GM12874 (cell line): Measurements from ENCODE around the gene CYP4F22.

Source experiments
- TF ChIP-seq, protein P1 (sequence below): IDR thresholded peaks from 2 replicates; pipeline ENCODE4 v1.5.1; 2011; ENCODE audit warnings: low read depth, mild to moderate bottlenecking, control low read depth, low read length, moderate library complexity; ENCODE audit not compliant: insufficient read depth

The CYP4F22 gene

DNA sequence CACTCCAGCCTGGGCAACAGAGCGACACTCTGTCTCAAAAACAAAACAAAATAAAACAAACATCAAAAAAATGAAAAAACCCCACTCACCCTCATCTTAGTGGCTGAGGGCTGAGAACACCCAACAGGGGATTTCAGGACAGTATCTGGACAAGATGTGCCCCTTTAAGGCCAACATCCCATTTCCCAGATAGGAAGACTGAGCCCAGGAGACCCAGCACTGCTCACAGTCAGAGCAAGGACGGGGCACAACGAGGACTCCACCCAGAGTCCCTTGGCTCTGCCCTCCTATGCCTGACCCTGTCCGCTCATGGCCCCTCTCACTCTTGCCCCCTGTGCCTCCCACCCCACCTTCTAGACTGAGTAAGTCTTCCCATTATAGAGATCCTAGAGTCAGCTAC lies 53.8 kb downstream of the CYP4F22 start:
- TF ChIP-seq, protein P1, sequence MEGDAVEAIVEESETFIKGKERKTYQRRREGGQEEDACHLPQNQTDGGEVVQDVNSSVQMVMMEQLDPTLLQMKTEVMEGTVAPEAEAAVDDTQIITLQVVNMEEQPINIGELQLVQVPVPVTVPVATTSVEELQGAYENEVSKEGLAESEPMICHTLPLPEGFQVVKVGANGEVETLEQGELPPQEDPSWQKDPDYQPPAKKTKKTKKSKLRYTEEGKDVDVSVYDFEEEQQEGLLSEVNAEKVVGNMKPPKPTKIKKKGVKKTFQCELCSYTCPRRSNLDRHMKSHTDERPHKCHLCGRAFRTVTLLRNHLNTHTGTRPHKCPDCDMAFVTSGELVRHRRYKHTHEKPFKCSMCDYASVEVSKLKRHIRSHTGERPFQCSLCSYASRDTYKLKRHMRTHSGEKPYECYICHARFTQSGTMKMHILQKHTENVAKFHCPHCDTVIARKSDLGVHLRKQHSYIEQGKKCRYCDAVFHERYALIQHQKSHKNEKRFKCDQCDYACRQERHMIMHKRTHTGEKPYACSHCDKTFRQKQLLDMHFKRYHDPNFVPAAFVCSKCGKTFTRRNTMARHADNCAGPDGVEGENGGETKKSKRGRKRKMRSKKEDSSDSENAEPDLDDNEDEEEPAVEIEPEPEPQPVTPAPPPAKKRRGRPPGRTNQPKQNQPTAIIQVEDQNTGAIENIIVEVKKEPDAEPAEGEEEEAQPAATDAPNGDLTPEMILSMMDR: no peak

DNA sequence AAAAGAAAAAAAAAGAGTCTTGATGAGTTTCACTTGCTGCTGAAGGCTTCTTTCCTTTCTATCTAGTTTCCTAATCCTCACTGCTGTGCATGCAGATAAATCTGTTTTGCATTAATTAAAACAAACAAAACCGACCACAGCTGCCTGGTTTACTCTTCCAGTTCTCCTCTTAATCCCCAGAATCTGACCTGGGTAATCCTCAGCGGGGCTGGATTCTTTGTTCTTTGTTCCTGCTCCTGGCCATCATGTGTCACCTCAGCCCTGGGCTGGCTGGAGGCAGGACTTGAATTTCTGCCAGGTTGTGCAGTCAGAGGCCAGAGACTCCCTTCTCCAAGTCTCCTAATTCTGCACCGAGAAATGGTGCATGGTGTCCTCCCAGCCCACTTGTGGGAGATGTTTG lies 54.5 kb downstream of the CYP4F22 start:
- TF ChIP-seq, protein P1: no peak

DNA sequence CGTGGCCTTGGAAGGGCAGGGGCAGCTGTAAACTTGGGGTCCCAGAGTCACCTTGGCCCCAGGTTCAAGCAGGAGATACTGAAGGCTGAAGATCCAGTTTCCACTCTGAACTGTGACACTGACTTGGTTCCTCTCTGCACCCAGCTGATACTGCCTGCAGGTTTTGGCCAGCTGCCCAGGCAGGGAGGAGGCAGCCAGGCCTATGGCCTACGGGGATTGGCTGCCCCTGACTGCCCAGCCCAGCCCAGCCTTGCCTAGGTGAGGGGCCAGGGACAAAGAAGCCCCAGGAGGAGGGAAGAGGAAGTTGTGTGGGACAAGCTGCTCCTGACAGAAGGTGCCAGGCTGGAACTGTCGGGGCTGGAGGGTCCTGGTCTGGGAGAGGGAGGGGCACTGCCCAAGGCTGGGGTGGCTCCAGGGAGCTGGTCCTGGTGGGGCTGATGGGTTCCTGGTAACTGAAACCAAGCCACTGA lies 55.0 kb downstream of the CYP4F22 start:
- TF ChIP-seq, protein P1: no peak

DNA sequence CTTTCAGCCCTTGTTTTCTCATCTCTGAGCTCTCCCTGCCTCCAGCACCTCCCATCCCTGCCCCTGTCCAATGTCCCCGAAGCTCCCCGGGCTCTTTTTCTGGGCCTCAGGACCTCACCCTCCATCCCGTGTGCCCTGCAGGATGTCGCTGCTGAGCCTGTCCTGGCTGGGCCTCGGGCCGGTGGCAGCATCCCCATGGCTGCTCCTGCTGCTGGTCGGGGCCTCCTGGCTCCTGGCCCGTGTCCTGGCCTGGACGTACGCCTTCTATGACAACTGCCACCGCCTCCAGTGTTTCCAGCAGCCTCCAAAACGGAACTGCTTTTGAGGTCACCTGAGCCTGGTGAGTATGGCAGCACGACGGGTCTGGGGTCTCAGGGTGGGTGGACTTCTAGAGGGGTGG lies 55.6 kb downstream of the CYP4F22 start:
- TF ChIP-seq, protein P1: no peak

DNA sequence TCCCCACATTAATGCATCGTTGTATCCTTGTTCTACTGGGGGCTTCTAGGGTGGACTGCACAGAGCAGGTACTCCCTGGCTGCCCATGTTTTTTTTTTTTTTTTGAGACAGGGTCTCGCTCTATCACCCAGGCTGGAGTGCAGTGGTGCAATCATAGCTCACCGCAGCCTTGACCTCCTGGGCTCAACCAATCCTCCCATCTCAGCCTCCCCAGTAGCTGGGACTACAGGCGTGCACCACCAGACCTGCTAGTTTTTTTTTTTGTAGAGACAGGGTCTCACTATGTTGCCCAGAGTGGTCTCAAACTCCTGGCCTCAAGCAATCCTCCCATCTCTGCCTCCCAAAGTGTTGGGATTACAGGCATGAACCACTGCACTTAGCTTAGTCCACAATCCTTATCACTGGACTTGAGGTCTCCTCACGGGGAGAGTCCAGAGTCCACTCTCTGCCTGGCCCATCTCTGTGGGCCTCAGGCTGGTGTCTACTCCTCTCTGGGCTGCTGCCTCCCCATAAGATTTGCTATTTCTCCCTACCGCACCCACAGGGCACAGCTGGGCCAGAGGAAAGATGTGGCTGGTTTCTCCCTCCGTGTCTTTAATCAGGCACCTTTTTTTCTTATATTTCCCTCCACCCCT lies 56.3 kb downstream of the CYP4F22 start:
- TF ChIP-seq, protein P1: no peak

DNA sequence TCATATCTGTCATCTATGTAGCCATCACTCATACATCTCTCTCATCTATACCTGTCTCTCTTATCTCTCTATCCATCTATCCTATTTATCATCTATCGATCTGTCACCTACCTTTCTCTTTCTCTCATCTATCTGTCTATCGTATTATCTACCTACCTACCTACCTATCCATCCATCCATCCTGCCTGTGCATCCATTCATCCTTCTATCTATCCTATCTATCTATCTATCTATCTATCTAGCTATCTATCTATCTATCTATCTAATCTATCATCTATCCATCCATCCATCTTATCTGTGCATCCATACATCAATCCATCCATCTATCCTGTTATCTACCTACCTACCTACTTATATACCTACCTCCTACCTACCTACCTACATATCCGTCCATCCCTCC lies 62.1 kb downstream of the CYP4F22 start:
- TF ChIP-seq, protein P1: no peak

DNA sequence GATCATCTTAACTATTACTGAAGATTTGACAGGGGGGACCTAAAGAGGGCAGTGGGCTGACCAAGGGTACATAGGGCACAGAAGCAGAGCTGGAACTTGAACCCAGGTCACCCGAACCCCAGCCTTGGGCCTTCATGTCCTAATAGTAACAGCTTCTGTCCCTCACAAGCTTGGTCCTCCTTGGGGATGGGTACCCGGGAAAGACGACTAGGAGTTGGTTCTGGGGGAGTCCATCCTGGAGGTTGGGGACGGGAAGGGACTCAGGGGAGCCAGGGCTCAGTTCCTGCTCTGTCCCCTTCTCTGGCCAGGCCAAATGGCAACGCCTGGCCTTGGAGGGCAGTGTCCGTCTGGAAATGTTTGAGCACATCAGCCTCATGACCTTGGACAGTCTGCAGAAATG lies 67.1 kb downstream of the CYP4F22 start:
- TF ChIP-seq, protein P1: no peak
